HG03460 (cell line): ENCODE measurements around the gene DEDD2.

Source experiments
- ATAC-seq: cut with Tn5 transposase; IDR thresholded peaks from one replicate; pipeline ENCODE4 v1.9.1; 2021; ENCODE audit not compliant: unreplicated experiment

Gene DEDD2

DNA sequence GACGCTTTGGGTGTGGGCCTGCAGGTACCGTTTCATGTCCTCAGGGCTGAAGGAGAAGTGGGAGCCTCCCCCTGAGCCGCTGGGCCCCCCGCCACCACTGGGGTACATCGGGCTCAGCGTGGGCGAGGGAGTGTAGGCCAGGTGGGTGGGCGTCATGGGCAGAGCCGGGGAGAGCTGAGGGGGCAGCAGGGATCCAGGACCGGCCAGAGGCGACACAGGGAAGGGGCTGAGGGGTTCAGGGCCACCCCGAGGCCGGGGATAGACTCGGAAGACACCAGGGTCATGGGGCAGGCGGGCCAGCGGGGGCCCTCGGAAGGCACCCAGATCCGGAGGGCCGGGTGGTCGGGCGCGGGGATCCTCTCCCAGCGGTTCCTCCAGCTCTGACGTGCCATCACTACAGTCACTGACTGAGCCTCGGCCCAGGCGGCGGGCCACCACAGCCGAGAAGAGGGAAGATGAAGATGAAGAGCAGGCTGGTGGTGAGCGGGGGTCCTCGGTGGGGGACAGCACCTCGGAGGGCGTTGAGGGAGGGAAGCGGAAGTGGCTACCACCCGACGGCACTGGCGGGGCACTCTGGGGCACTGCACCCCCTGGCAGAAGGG lies 31.8 kb upstream of the DEDD2 start:
- no peak for ATAC-seq

DNA sequence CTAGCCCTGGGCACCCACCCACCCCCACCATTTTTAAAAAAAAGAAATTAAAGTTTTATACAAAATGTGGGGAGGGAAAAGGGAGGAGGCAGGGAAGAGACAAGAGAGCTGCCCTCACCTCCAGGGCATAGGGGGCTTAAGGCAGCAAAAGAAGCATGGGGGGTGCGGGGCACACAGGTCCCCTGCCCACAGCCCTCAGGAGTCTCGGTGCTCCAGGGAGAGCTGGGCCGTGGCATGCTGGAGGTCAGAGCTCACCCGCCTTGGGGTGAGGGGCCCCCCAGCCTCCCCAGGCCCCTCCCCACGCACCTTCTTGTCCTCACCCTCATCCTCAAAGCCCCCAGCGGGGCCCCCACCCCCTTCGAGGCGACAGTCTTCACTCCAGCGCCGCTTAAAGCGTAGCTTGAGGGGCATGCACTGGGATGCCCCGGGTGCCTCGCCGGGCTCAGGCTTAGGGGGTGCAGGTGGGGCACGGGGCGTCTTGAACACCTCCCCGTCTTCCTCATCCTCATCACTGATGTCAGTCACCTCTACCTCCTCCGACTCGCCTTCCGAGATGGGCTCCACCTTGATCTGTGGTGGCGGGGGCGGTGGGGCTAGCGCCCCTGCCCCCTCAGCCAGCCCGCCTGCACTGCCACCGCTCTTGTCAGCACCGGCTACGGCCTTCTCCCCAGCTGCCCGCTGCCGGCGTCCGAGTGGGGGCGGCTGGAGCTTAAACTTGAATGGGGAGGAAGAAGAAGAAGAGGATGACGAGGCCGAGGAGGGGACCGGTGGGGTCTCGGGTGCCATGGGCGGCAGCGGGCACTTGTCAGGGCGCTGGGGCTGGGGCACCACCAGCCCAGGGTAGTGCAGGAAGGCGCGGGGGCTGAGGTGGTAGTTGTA lies 31.0 kb upstream of the DEDD2 start:
- ATAC-seq: no peak

DNA sequence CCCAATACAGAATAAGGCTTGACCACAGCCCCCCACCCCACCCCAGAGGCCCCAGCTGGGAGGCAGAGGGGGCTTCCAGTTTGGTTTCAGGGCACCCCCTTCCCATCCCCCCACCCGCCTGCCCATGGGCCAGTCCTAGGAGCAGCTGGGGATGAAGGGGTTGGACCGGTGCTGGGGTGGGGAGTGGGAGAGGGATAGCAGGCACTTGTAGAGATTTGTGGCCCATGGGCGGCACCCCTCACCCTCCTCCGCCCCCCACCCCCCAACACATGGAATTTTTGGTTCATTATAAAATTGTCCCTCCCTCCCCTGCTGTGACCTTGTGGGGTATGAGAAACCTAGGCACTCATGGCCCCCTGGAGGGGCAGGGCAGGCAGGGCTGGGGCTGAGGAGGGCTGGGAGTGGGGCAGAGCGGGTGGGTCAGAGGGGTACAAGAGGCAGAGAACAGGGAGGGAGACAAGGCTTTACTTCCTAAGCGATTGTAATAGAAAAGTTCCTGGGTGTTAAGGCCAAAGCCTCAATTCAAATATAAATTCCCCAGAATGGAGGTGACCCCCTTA lies 30.2 kb upstream of the DEDD2 start:
- no peak for ATAC-seq

DNA sequence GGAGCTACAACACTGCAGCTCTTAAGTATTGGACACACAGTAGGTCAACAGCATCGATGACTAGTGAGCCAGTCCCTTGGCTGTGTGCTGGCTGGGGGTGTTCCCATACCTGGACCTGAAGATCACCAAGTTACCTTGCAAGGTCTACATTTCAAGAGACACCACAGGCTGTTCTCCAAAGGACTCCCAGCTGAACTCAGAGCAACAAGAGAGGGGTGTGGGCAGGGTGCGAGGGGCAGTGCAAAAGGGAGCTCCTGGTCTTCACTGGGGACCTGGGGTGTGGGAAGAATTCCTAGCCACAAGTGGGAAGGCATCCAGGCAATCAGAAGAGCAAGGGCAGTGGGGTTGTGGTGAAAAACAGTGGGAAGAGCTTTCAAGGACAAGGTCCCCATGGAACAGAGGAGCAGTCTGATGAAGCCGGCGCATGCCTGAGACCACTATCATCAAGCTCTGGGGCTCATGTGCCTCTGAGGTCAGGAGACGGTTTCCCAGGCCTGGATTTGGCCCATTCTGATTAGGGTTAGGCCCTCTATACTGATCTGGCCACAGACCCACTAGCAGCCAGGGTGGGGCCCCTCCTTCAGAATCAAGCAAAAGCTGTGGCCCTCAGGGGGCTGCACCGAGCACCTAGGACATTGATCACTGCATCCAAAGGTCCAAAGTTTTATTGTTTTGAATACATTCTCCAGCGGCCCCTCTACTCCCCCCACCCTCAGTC lies 29.6 kb upstream of the DEDD2 start:
- no peak for ATAC-seq

DNA sequence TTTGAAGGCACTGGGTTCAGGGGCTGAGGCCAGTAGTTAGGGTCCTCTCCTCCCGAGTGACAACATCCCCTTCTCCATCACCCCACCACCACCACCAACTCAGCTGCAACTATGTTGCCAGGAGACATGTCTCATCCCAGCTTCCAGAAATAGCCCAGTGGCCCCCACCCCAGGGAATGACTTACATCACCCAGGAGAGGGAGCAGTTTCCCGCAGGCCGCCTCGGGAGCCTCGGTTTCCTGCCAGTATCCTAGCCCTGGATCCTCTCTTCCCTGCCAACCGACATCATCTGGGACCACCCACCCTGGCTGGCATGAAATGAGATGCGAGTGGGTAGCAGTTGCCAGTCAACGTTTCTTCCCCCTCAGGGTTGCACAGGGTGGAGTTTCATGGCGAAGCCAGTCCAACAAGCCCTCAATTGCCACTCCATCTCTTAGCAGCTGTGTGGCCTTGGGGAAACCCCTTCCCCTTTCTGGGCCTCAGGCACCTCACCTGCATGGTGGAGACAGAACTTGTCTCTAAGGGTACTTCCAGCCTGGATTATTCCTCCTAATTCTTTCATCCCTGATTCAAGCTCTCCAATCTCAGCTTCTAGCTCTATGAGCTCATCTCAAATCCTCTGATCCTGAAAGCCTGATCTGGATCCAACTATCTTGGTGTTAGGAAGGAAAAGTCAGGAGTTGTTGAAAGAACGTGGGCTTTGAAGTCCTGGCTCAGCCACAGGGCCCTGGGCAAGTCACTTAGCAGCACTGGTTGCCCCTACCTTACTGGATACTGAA lies 28.9 kb upstream of the DEDD2 start:
- no peak for ATAC-seq

DNA sequence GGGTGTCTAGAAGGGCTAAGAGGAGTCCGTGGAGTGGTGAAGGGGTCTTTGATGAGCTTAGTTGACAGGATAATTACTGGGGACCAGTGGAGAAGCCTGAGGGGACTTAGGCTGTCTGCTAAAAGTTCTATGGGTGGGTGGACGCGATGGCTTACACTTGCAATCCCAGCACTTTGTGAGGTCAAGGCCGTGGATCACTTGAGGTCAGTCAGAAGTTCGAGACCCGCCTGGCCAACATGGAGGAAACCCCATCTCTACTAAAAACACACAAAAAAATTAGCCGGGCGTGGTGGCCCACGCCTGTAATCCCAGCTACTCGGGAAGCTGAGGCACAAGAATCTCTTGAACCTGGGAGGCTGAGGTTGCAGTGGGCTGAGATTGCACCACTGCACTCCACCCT lies 27.8 kb upstream of the DEDD2 start:
- ATAC-seq: no peak

DNA sequence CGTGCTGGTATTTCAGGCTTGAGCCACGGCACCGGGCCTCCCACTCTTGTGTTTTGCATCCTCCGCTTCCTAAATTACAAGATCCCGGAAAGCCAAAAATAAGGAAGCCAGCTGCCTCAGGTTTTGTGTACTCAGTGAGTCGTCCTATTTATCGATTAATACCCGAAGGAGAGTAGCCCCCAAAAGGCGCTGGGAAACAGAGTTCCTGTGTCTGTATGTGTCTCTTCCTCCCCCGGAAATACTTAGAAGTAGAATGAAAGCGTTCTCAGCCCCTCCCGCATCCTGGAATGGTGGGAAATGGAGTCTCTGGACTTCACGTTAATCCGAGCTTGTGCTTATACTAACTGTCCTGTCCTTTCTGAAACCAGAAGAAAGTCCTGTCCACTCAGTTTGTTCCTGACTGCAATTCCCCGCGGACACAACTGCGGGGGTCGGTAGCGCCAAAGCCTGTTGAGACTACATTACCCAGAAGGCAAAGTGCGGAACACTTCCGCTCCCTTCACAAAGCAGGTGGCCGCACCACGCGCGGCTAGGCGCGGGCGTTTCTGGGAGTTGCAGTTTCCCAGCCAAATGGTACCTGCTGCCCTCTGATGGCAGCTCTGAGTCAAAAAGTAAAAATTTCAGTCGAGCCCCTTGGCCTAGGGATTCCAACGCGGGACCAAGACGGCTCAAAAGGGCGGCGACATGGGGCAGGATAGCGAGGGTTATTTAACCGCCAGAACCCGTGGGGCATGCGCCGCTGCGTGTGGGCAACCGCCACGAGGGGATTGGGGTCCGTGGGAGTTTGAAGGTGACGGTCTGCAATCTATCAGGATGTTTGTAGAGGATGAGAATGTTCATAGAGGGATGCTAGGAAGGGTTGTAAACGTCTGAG lies 27.1 kb upstream of the DEDD2 start:
- no peak for ATAC-seq

DNA sequence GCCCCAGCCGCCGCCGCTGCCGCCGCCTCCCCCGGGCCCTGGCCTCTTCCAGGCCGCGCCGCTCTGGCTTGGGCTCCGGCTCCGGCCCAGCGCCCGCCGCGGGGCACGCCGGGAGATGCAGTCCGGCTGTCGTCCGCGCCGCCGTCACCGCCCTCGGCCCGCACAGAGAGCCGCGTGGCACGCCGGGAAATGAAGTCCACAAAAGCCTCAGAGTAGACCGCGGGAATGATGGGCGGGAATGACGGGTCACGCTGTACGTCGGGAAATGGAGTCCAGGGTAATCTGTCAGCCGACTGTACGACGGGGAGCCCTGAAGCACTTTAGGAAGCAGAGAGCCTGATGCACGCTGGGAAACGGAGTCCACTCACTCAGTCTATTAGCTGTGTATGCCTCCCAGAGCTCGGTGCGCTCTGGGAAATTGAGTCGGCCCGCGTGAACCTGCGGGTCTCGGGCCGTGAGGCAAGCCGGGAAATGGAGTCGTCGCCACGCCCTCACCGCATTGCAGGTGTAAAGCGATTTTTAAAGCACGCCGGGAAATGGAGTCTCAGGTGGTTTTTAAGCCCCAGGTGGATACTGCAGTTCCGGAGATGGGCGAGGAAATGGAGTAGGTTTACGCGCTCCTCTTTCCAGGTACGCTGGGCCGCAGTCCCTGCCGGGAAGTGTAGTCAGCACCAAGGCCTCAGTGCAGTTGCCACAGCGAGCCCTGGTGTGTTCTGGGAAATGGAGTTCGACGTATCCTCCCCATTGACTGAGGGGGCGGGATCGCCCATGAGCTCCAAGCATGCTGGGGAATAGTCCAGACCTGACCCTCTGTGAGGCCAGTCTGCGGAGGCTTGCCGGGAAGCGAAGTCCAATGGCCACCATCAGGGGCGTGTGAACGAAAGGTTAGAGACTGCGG lies 25.3 kb upstream of the DEDD2 start, which contains the start of gene GSK3A:
GSK3A (minus strand) TSS at position 91 of the 898 bp plus-strand sequence. CDS start 137 bp downstream, outside the sequence.
- ATAC-seq: peak; percentile 63

DNA sequence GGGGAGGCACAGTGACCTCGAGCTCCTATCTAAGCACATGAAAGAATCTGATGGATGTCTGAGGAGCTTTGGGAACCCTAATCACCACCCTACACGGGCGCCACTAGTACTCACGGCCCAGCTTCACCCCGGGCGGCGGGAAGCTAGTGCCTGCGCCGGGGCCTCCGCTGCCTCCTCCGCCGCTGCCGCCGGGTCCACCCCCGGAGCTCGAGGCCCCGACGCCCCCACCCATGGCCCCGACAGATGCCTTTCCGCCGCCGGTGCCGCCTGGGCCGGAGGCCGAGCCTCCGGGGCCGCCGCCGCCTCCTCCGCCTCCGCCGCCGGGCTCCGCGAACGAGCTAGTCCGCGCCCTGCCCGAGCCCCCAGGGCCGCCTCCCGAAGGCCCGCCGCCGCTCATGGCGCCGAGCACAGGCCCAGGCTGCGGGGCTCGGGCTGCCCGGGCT lies 24.6 kb upstream of the DEDD2 start:
- no peak for ATAC-seq

DNA sequence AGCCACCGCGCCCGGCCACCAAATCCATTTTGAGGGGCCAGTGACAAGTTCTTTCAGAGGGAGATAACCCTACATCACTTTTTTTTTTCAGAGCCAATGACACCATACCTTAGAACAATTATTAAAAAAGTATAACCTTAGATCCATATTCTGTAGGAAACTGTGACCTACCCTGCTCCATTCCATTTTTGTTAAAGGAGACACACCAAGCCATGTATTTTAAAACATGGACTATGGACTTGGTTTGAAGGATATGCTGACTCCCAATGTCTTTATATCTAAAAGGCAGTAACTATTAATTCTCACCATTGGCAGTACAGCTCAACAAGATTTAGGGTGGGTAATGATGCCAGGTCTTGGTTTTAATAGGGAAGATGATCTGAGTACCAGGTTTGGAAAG lies 23.8 kb upstream of the DEDD2 start:
- no peak for ATAC-seq

DNA sequence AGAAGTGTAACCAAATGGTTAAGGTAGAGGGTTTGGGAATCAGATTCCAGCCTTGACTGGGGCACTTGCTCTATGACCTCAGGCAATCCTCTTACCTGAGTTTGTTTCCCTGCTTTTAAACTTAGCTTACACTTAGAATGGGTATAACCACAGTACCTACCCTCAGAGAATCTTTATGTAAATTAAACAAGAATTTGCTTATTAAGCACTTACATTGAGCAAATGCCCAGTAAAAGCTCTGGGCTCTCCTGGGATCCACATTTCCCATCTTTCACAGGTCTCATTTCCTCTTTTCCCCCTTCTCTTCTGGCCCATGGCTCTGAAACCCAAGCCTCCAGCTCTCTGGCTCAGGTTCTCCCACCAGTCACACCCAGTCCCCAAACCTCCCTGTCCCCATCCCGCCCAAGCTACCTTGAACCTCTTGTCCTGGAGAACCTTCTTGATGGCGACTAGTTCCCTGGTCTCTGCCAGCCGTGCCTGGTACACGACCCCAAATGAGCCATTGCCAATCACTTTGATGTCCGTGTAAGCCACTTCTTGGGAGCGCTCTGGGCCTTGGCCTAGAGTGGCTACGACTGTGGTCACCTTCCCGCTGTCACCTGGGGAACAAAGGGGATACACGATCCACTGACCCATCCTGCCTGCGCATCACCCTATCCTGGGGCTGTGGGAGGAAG lies 22.2 kb upstream of the DEDD2 start:
- no peak for ATAC-seq

DNA sequence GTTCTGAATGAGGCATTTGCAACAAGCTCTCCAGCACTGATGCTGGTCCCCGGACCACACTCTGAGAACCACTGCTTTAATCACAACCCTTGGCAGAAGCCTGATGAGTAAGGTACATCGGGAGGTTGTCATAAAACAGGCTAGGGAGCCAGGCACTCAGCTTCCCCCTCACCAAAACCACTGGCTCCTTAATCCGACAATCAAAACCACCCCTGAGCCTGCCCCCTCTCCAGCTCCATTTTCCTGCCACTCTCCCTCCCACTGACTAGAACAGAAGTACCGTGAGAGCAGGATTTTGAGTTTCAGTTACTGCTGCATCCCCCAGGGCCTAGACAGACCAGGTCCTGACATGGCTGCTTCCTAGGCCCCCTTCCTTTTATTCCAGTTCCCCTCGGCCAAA lies 17.7 kb upstream of the DEDD2 start:
- no peak for ATAC-seq

DNA sequence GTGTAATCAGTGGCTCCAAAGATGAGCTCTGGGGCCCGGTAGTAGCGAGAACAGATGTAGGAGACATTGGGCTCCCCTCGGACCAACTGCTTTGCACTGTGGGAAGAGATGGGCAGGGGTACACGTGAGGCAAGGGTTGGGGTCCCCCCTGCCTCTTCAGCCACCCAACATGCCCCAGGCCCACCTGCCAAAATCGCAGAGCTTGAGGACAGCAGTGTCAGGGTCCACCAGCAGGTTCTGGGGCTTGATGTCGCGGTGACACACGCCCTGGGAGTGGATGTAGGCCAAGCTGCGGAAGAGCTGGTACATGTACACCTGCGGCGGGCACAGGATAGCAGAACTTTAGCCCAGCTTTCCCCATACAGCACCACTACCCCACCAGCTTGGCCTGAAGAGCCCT lies 16.9 kb upstream of the DEDD2 start:
- ATAC-seq: no peak

DNA sequence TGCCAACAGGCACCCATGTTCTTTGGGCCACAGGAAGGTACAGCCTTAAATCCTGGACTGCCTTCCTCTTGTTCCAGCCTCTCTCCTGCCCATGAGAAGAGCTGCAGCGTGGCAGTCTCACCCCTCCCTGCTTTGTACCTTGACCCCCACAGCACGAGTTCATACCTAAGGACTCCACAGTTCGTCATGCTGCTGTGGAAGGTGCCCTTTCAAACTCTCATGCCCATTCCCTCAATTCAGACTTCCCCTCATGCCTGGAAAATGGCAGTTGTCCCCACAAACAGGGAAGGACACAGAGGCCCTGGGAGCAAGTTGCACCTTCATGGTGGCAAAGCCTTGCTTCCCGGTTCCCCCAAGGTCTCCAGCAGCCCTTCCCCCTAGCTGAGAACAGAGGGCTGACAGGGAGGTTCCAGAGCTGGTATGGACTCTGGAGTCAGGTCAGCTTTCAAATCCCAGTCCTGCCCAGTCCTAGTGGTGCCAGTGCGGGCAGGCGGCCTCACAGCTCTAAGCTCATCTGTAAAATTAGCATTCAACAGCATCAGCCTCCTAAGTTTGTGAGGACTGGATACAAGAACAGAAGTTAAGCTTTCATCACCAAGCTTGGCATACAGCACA lies 16.3 kb upstream of the DEDD2 start:
- ATAC-seq: no peak

DNA sequence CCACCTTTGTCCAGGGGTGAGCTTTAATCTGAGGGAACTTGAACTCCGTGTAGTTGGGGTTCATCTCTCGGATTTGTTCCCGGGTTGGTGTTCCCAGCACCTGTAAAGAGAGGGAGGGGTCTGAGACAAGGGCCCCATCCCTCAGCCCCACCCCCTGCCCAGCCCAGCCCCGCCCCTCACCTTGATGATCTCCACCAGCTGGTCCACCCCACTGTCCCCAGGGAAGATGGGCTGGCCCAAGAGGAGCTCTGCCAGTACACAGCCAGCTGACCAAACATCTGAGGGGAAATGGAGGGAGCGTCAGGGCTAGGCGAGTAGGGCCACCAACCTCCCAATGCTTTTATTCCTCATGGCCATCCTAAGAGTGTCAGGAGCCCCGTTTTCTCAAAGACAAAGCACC lies 15.6 kb upstream of the DEDD2 start:
- no peak for ATAC-seq

DNA sequence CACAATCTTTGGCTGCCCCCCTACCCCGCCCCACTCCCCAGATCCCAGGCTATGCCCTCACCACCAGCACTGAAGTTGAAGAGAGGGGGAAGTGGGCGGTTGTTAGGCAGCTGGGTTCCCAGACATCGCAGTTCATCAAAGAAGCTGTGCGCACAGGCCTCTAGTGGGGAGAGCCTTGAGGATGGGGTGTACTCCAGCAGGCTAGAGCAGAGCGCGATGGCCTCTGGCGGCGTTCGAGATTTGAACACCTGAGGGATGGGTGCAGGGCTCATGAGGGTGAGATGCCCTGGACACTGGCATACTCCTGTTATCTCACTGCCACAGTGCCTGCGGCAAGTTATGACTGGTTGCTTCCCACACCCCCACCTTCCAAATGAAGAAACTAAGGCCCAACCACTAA lies 15.0 kb upstream of the DEDD2 start:
- ATAC-seq: no peak

DNA sequence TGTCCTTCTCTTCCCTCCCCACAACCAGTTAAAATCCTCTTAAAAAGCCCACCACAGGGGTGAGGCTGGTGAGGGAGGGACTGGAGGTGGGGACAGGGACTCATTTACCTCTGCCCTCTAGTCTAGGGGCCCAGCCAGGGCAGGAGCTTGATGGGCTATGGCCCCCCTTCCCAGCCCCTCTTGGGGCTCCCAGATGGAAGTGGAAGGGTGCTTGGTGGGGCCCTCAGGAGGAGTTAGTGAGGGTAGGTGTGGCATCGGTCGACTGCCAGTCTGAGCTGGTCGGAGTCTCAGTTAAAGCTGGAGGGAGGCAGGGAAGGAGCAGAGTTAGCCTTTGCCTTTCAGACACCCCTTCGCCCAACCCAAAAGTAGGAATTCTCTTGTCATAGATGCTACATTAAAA lies 13.1 kb upstream of the DEDD2 start:
- ATAC-seq: no peak

DNA sequence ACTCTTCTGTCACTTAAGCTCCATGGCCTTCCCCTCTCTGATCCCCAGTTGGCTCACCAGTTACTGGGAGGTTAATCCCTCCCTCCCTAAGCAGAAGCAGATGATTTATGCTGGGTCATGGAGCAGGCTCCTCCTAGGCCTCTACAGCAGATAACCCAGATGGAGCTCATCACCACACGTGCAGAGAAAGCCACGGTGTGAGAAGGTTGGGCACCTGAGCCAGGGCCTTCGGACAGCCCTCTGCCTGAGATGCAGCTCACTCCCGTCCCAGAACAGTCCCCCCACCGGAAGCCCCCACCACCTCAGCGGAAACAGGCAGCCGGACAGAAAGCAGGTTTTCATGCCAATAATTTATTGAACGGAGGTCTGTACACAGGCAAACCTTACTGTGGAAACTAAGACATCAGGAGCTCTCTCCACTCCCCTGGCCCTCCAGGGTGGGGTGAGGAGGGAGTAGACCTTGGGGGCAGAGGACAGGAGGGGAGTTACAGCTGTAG lies 12.4 kb upstream of the DEDD2 start:
- ATAC-seq: no peak
